Thyroid gland (tissue), 4 donors: ENCODE results near the gene IBTK.
"Not testable (repeated sequence)": the region's sequence is repeated elsewhere in the genome, so short reads cannot be mapped to it uniquely, and the experiment has no call there.

Experiments used
- POLR2A ChIP-seq, 2 donors: fragments of 450-650 bp; IDR thresholded peaks; one replicate each; pipeline ENCODE4 v1.6.1; 2017; ENCODE audit warnings: antibody characterized with exemption in 2 of 2, mild to moderate bottlenecking in 2 of 2, moderate library complexity in 1 of 2
- TF ChIP-seq, protein P1 (sequence below), 6 experiments: fragments of 200-600 bp in 3 of 6; fragments of 450-650 bp in 3 of 6; sonication (generic) in 3 of 6; IDR thresholded peaks; one replicate each; pipeline ENCODE4 v1.5.1; 2016 to 2019; ENCODE audit warnings: antibody characterized with exemption in 6 of 6, mild to moderate bottlenecking in 2 of 6, inconsistent platforms in 1 of 6, moderate library complexity in 1 of 6

DNA sequence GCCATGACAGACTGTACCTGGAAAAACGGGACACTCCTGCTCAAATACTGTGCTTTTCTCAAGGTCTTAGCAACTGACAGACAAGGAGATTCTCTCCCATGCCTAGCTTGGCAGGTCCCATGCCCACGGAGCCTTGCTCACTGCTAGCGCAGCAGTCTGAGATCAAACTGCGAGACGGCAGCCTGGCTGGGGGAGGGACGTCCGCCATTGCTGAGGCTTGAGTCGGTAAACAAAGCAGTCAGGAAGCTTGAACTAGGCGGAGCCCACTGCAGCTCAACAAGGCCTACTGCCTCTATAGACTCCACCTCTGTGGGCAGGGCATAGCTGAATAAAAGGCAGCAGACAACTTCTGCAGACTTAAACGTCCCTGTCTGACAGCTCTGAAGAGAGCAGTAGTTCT is 96.4 kb downstream of the IBTK start:
- TF ChIP-seq, protein P1, sequence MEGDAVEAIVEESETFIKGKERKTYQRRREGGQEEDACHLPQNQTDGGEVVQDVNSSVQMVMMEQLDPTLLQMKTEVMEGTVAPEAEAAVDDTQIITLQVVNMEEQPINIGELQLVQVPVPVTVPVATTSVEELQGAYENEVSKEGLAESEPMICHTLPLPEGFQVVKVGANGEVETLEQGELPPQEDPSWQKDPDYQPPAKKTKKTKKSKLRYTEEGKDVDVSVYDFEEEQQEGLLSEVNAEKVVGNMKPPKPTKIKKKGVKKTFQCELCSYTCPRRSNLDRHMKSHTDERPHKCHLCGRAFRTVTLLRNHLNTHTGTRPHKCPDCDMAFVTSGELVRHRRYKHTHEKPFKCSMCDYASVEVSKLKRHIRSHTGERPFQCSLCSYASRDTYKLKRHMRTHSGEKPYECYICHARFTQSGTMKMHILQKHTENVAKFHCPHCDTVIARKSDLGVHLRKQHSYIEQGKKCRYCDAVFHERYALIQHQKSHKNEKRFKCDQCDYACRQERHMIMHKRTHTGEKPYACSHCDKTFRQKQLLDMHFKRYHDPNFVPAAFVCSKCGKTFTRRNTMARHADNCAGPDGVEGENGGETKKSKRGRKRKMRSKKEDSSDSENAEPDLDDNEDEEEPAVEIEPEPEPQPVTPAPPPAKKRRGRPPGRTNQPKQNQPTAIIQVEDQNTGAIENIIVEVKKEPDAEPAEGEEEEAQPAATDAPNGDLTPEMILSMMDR (IDR thresholded peaks at IDR 0.05): not testable (repeated sequence)
- not testable (repeated sequence) for TF ChIP-seq POLR2A (IDR thresholded peaks at IDR 0.05)
